Liver (tissue), 3 donors: ENCODE results near the gene CASP10.

ENCODE experiments used
- EGR1 ChIP-seq, 2 donors: IDR thresholded peaks; 2 replicates each; pipeline ENCODE4 v1.6.1; 2016 to 2018; ENCODE audit warnings: antibody characterized with exemption in 2 of 2, low read depth in 2 of 2
- HNF4G ChIP-seq: IDR thresholded peaks from 2 replicates; pipeline ENCODE4 v1.6.1; 2016; ENCODE audit warnings: antibody characterized with exemption
- JUND ChIP-seq, 2 donors: IDR thresholded peaks; 2 replicates each; pipeline ENCODE4 v1.6.1; 2016; ENCODE audit warnings: antibody characterized with exemption in 2 of 2
- MAX ChIP-seq: IDR thresholded peaks from 2 replicates; pipeline ENCODE4 v1.6.1; 2016; ENCODE audit warnings: antibody characterized with exemption
- NR2F2 ChIP-seq: IDR thresholded peaks from 2 replicates; pipeline ENCODE4 v1.6.1; 2016; ENCODE audit warnings: antibody characterized with exemption
- REST ChIP-seq: IDR thresholded peaks from 2 replicates; pipeline ENCODE4 v1.6.1; 2016; ENCODE audit warnings: antibody characterized with exemption, mild to moderate bottlenecking
- RXRA ChIP-seq, 2 donors: IDR thresholded peaks; 2 replicates each; pipeline ENCODE4 v1.6.1; 2017 to 2018; ENCODE audit warnings: antibody characterized with exemption in 2 of 2, mild to moderate bottlenecking in 1 of 2
- SP1 ChIP-seq: IDR thresholded peaks from 2 replicates; pipeline ENCODE4 v1.6.1; 2018; ENCODE audit warnings: antibody characterized with exemption, mild to moderate bottlenecking
- TAF1 ChIP-seq: conservative IDR thresholded peaks from 2 replicates; pipeline ENCODE4 v1.6.1; 2016; ENCODE audit warnings: antibody characterized with exemption, mild to moderate bottlenecking
- YY1 ChIP-seq: IDR thresholded peaks from 2 replicates; pipeline ENCODE4 v1.6.1; 2016; ENCODE audit warnings: antibody characterized with exemption, mild to moderate bottlenecking
- ZBTB33 ChIP-seq: IDR thresholded peaks from 2 replicates; pipeline ENCODE4 v1.6.1; 2016; ENCODE audit warnings: antibody characterized with exemption
- TF ChIP-seq, protein P1 (sequence below): IDR thresholded peaks from 2 replicates; pipeline ENCODE4 v1.6.1; 2016; ENCODE audit warnings: antibody characterized with exemption
- TF ChIP-seq, protein P2 (sequence below): fragments of 150-350 bp; IDR thresholded peaks from 2 replicates; pipeline ENCODE4 v1.5.1; 2017; ENCODE audit warnings: improper control_type of control experiment, low read depth, low read length; ENCODE audit not compliant: missing input control
- donor health status: healthy.
- donor health status: healthy.

DNA sequence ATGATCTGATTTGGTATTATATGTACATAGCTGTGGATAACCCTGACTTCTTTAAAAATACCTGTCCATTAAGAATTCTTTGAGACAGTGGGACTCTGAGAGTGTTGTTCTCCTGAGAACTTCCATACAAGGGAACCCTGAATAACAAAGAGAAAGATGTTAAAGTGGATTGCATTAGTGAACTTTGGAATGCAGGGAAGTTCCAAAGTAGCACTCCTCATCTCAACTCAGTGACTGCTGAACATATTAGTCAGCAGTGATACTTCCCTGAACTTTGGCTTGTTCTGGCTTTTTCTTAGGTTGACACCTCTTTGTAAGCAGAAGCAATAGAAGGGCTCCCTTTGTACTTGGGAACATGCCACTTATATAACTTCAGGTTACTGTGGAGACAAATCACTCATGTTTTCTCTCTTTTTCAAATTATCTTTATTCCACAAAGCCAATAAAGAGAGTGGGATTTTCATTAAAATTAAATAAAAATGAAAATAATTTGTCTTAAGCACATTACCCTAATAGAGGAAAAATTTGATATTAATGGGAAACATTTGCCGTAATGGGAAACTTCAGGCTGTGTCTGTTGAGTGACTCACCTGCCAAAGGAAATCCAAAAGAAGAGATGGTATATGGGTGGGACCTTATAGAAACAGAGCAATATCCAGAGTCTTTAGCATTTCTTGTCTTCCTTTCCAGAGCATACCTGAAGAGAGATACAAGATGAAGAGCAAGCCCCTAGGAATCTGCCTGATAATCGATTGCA is 33.7 kb upstream of the CASP10 start:
- no peak for TF ChIP-seq TAF1
- TF ChIP-seq, protein P1, sequence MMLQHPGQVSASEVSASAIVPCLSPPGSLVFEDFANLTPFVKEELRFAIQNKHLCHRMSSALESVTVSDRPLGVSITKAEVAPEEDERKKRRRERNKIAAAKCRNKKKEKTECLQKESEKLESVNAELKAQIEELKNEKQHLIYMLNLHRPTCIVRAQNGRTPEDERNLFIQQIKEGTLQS: no peak
- TF ChIP-seq JUND (IDR thresholded peaks at IDR 0.05): no peak
- TF ChIP-seq, protein P2, sequence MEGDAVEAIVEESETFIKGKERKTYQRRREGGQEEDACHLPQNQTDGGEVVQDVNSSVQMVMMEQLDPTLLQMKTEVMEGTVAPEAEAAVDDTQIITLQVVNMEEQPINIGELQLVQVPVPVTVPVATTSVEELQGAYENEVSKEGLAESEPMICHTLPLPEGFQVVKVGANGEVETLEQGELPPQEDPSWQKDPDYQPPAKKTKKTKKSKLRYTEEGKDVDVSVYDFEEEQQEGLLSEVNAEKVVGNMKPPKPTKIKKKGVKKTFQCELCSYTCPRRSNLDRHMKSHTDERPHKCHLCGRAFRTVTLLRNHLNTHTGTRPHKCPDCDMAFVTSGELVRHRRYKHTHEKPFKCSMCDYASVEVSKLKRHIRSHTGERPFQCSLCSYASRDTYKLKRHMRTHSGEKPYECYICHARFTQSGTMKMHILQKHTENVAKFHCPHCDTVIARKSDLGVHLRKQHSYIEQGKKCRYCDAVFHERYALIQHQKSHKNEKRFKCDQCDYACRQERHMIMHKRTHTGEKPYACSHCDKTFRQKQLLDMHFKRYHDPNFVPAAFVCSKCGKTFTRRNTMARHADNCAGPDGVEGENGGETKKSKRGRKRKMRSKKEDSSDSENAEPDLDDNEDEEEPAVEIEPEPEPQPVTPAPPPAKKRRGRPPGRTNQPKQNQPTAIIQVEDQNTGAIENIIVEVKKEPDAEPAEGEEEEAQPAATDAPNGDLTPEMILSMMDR: no peak
- no peak for TF ChIP-seq EGR1 (IDR thresholded peaks at IDR 0.05; ENCODE audit: low read depth in 2 of 2)
- no peak for TF ChIP-seq MAX
- TF ChIP-seq RXRA (IDR thresholded peaks at IDR 0.05): peak; percentile 23 to 46
- no peak for TF ChIP-seq NR2F2
- no peak for TF ChIP-seq SP1
- TF ChIP-seq ZBTB33: no peak
- TF ChIP-seq REST: no peak
- TF ChIP-seq HNF4G: peak; percentile 35
- no peak for TF ChIP-seq YY1
